HG03045 (cell line): ENCODE measurements around the gene BPHL.
"Not testable (repeated sequence)": the region's sequence is repeated elsewhere in the genome, so short reads cannot be mapped to it uniquely, and the experiment has no call there.

Experiments used
- ATAC-seq: cut with Tn5 transposase; IDR thresholded peaks from one replicate; pipeline ENCODE4 v1.9.1; 2021; ENCODE audit warnings: mild to moderate bottlenecking, moderate library complexity; ENCODE audit not compliant: unreplicated experiment

BPHL gene

GRCh38 chr6:3176562-3177355 lies 58.2 kb downstream of the BPHL start:
- no peak for ATAC-seq

- ATAC-seq: not testable (repeated sequence)
These were observed 60.2 kb downstream of the BPHL start for GRCh38 chr6:3178666-3179065.

GRCh38 chr6:3179945-3180344 lies 61.4 kb downstream of the BPHL start:
- not testable (repeated sequence) for ATAC-seq

GRCh38 chr6:3181105-3181504 lies 62.6 kb downstream of the BPHL start:
- ATAC-seq: no peak

GRCh38 chr6:3183066-3183465 lies 64.6 kb downstream of the BPHL start:
- ATAC-seq: no peak

GRCh38 chr6:3186974-3187382 lies 68.5 kb downstream of the BPHL start:
- no peak for ATAC-seq

- ATAC-seq: no peak
These were observed 69.8 kb downstream of the BPHL start for GRCh38 chr6:3188262-3188661.

GRCh38 chr6:3189192-3189591 lies 70.7 kb downstream of the BPHL start:
- not testable (repeated sequence) for ATAC-seq

GRCh38 chr6:3190056-3190455 lies 71.5 kb downstream of the BPHL start:
- no peak for ATAC-seq

- no peak for ATAC-seq
These were observed 72.3 kb downstream of the BPHL start for GRCh38 chr6:3190779-3191178.

- no peak for ATAC-seq
These were observed 74.8 kb downstream of the BPHL start for GRCh38 chr6:3193102-3193849.

- ATAC-seq: no peak
These were observed 76.3 kb downstream of the BPHL start for GRCh38 chr6:3194535-3195419.

- no peak for ATAC-seq
These were observed 76.8 kb downstream of the BPHL start for GRCh38 chr6:3195420-3195694.

GRCh38 chr6:3195695-3196497 lies 77.4 kb downstream of the BPHL start:
- ATAC-seq: no peak

GRCh38 chr6:3196770-3197169 lies 78.3 kb downstream of the BPHL start:
- ATAC-seq: no peak

GRCh38 chr6:3197734-3198133 lies 79.2 kb downstream of the BPHL start:
- not testable (repeated sequence) for ATAC-seq

- no peak for ATAC-seq
These were observed 80.9 kb downstream of the BPHL start for GRCh38 chr6:3199382-3199781.

- no peak for ATAC-seq
These were observed 82.2 kb downstream of the BPHL start for GRCh38 chr6:3200682-3201081.

- no peak for ATAC-seq
These were observed 82.9 kb downstream of the BPHL start for GRCh38 chr6:3201388-3201787.
